ENCODE results near the gene HNRNPUL1. TPM values are rescaled to one million over a fixed set of nuclear protein-coding genes. Genes with fewer than 3 reads are reported as not detected.

HNRNPUL1 gene
- total RNA-seq, 1 donor from 2014 or later = 126 TPM

DNA sequence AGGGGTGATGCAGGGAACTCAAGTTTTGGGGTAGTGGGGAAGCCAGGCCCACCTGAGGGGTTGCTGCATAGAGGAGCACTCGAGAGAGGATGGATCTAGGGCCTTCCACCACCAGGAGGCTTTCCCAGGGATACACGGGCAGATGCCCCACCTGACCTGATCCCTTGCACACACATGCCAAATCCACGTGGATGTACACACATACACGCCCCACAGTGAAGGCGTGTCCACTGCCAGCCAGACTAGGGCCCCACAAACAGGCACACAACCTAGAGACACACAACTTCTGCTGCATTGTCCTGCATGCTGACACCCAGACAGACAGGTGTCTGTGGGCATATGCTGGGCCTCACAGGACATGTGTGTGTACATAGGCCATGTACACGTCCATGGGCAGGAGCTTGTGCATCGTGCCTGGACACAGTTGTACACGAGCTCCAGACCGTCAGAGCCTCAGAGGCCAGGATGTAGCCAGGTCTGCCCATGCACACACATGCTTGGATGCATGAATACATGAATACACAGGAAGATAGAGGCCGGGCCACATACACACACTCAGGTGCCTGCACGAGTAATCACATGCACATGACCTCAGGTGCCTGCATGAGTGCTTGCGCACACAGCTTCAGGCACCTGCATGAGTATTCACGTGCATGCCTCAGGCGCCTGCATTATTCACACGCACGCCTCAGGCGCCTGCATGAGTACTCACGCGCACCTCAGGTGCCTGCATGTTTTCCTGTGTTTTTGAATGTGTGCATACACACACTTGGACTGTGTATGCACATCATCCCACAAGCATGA, 54.7 kb downstream of the HNRNPUL1 start:
- Histone ChIP-seq H3K27ac (no peak overlapping the region), H3K9me3 (ENCODE audit: low read depth) (no peaks in the 10 kb centered on the region), H3K27me3 (no peaks in the 10 kb centered on the region), H3K9ac (no peak overlapping the region), H3K4me3 (no peak overlapping the region), H3F3A (ENCODE audit: low read depth) (peaks cover 7% of the 10 kb centered on the region), H3K79me2 (ENCODE audit: low read depth) (no peaks in the 10 kb centered on the region), H4K20me1 (ENCODE audit: low read depth) (peaks cover 8% of the 10 kb centered on the region), H2AFZ (replicated peaks) (no peak overlapping the region), H3K4me1 (no peaks in the 10 kb centered on the region), H3K4me2 (no peak overlapping the region), H3K36me3 (peaks cover 4% of the 10 kb centered on the region)
- peaks cover 21% of the 10 kb centered on the region for H3K36me3 Mint-ChIP-seq
- DNase-seq (ENCODE audit: low spot score) = no peak
- H3K27ac Mint-ChIP-seq = no peak overlapping the region
- peaks cover 12% of the 10 kb centered on the region for H3K4me1 Mint-ChIP-seq
- TF ChIP-seq EZH2 (IDR thresholded peaks at IDR 0.05) (no peak), EZH2phosphoT487 (IDR thresholded peaks at IDR 0.05) (no peak)
- TF ChIP-seq, protein P1, sequence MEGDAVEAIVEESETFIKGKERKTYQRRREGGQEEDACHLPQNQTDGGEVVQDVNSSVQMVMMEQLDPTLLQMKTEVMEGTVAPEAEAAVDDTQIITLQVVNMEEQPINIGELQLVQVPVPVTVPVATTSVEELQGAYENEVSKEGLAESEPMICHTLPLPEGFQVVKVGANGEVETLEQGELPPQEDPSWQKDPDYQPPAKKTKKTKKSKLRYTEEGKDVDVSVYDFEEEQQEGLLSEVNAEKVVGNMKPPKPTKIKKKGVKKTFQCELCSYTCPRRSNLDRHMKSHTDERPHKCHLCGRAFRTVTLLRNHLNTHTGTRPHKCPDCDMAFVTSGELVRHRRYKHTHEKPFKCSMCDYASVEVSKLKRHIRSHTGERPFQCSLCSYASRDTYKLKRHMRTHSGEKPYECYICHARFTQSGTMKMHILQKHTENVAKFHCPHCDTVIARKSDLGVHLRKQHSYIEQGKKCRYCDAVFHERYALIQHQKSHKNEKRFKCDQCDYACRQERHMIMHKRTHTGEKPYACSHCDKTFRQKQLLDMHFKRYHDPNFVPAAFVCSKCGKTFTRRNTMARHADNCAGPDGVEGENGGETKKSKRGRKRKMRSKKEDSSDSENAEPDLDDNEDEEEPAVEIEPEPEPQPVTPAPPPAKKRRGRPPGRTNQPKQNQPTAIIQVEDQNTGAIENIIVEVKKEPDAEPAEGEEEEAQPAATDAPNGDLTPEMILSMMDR (IDR thresholded peaks at IDR 0.05) = no peak
- peaks cover 4% of the 10 kb centered on the region for H3K27me3 Mint-ChIP-seq (ENCODE audit: insufficient read depth, low read depth)
- H3K4me3 Mint-ChIP-seq = no peak overlapping the region
- no peaks in the 10 kb centered on the region for H3K9me3 Mint-ChIP-seq

DNA sequence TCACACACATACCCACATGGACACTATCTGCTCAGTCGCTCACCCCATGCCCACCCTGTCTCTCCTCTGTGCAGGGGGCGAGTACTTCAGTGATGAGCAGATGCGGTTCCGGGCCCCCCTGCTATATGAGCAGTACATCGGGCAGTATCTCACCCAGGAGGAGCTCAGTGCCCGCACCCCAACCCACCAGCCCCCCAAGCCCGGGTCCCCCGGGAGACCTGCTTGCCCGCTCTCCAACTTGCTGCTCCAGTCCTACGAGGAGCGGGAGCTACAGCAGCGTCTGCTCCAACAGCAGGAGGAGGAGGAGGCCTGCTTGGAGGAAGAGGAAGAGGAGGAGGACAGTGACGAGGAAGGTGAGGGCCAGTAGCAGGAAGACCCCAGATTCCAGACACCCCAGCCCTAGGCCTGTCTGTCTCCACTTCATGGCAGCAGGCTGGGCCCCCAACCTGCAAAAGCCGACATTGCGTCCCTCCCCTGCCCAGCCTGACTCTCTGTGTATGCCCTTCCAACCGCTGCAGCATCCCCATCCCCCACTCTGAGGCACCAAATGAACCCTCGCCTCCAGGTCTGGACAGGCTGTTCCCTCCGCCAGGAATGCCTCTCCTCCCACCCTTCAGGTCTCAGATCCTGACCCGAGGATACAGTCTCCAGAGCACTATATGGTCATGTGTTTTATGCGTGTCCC, 55.5 kb downstream of the HNRNPUL1 start:
- peaks cover 4% of the 10 kb centered on the region for H3K36me3 ChIP-seq
- Mint-ChIP-seq H3K27ac (no peak overlapping the region), H3K4me1 (peaks cover 20% of the 10 kb centered on the region), H3K4me3 (no peak overlapping the region), H3K27me3 (ENCODE audit: insufficient read depth, low read depth) (peaks cover 5% of the 10 kb centered on the region), H3K9me3 (no peaks in the 10 kb centered on the region), H3K36me3 (peaks cover 21% of the 10 kb centered on the region)
- H3K4me2 ChIP-seq = no peak overlapping the region
- no peak overlapping the region for H2AFZ ChIP-seq (replicated peaks)
- H3K79me2 ChIP-seq (ENCODE audit: low read depth) = no peaks in the 10 kb centered on the region
- TF ChIP-seq, protein P1 (IDR thresholded peaks at IDR 0.05) = no peak
- TF ChIP-seq EZH2 (IDR thresholded peaks at IDR 0.05) = no peak
- TF ChIP-seq EZH2phosphoT487 (IDR thresholded peaks at IDR 0.05) = no peak
- H3K27me3 ChIP-seq = no peaks in the 10 kb centered on the region
- no peak overlapping the region for H3K4me3 ChIP-seq
- DNase-seq (ENCODE audit: low spot score) = no peak
- H3K4me1 ChIP-seq = peaks cover 6% of the 10 kb centered on the region
- H4K20me1 ChIP-seq (ENCODE audit: low read depth) = peaks cover 16% of the 10 kb centered on the region
- no peak overlapping the region for H3K27ac ChIP-seq
- H3K9me3 ChIP-seq (ENCODE audit: low read depth) = no peaks in the 10 kb centered on the region
- H3K9ac ChIP-seq = no peak overlapping the region
- H3F3A ChIP-seq (ENCODE audit: low read depth) = peaks cover 14% of the 10 kb centered on the region

DNA sequence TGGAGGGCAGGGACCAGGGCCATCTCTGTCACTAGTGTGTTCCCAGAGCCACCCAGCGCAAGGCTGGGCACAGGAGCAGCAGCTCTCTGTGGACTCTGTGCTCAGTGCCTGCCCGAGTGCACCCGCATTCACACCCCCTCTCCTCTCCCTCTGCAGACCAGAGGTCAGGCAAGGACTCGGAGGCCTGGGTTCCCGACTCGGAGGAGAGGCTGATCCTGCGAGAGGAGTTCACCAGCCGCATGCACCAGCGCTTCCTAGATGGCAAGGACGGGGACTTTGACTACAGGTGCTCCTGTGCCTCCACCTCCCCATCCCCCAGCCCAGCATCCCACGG, 56.0 kb downstream of the HNRNPUL1 start:
- Histone ChIP-seq H3K9ac (no peak overlapping the region), H3F3A (ENCODE audit: low read depth) (peaks cover 19% of the 10 kb centered on the region), H3K27me3 (no peaks in the 10 kb centered on the region), H2AFZ (replicated peaks) (no peak overlapping the region), H3K27ac (no peak overlapping the region), H3K79me2 (ENCODE audit: low read depth) (no peaks in the 10 kb centered on the region), H3K4me2 (no peak overlapping the region), H3K9me3 (ENCODE audit: low read depth) (no peaks in the 10 kb centered on the region), H3K36me3 (peaks cover 4% of the 10 kb centered on the region), H3K4me1 (peaks cover 10% of the 10 kb centered on the region), H4K20me1 (ENCODE audit: low read depth) (peaks cover 21% of the 10 kb centered on the region), H3K4me3 (no peak overlapping the region)
- Mint-ChIP-seq H3K4me1 (peaks cover 24% of the 10 kb centered on the region), H3K9me3 (no peaks in the 10 kb centered on the region), H3K4me3 (no peak overlapping the region), H3K27me3 (ENCODE audit: insufficient read depth, low read depth) (peaks cover 7% of the 10 kb centered on the region), H3K27ac (no peak overlapping the region), H3K36me3 (peaks cover 21% of the 10 kb centered on the region)
- DNase-seq (ENCODE audit: low spot score) = no peak
- TF ChIP-seq EZH2 (IDR thresholded peaks at IDR 0.05) = no peak
- TF ChIP-seq, protein P1 (IDR thresholded peaks at IDR 0.05) = no peak
- no peak for TF ChIP-seq EZH2phosphoT487 (IDR thresholded peaks at IDR 0.05)
